ENCODE results near the gene ALDH7A1. TPM values are rescaled to one million over a fixed set of nuclear protein-coding genes. Genes with fewer than 3 reads are reported as not detected.

The ALDH7A1 gene
- total RNA-seq, 2 experiments from 2014 or later: 1.6 to 2.1 TPM

DNA sequence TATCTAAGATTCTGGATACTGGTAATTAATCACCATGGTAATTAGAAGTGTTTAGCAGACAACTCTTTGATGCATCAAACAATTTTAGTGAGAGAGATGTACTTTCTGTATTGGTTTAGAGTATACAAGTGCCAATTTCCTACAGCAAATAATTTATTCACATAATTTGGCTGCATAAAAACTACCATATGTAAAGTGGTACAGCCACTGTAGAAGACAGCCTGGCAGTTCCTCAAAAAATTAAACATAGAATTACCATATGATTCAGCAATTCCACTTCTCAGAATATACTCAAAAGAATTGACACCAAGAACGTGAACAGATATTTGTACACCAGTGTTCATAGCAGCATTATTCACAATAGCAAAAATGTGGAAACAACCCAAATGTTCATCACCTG lies 41.9 kb upstream of the ALDH7A1 start:
- no peak overlapping the region for H3K27ac Mint-ChIP-seq
- H3K4me3 Mint-ChIP-seq: no peak overlapping the region
- H3K27me3 Mint-ChIP-seq: no peaks in the 10 kb centered on the region
- DNase-seq (no peak), ATAC-seq (ENCODE audit: poor library complexity) (no peak)
- ChIA-PET CTCF (no interaction called here), POLR2A (no interaction called here)
- TF ChIP-seq, protein P1, sequence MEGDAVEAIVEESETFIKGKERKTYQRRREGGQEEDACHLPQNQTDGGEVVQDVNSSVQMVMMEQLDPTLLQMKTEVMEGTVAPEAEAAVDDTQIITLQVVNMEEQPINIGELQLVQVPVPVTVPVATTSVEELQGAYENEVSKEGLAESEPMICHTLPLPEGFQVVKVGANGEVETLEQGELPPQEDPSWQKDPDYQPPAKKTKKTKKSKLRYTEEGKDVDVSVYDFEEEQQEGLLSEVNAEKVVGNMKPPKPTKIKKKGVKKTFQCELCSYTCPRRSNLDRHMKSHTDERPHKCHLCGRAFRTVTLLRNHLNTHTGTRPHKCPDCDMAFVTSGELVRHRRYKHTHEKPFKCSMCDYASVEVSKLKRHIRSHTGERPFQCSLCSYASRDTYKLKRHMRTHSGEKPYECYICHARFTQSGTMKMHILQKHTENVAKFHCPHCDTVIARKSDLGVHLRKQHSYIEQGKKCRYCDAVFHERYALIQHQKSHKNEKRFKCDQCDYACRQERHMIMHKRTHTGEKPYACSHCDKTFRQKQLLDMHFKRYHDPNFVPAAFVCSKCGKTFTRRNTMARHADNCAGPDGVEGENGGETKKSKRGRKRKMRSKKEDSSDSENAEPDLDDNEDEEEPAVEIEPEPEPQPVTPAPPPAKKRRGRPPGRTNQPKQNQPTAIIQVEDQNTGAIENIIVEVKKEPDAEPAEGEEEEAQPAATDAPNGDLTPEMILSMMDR (IDR thresholded peaks at IDR 0.05): no peak
- no peak overlapping the region for H3K4me3 ChIP-seq (ENCODE audit: low read length)
- H3K4me1 ChIP-seq (ENCODE audit: insufficient read depth, low read length): no peaks in the 10 kb centered on the region
- intact Hi-C loops (cut with DNase I, micrococcal nuclease): no loop called here
- H3K27ac ChIP-seq (ENCODE audit: low read depth in 1 of 2, low read length in 2 of 2): no peak overlapping the region
- H3K36me3 Mint-ChIP-seq (ENCODE audit: low read depth): no peaks in the 10 kb centered on the region
- no peaks in the 10 kb centered on the region for H3K4me1 Mint-ChIP-seq (ENCODE audit: low read depth)
- H3K9me3 Mint-ChIP-seq: no peaks in the 10 kb centered on the region
- no peaks in the 10 kb centered on the region for H3K27me3 ChIP-seq (ENCODE audit: control insufficient read depth in 1 of 2, insufficient read depth in 2 of 2, low read length in 2 of 2)
- no peaks in the 10 kb centered on the region for H3K36me3 ChIP-seq (ENCODE audit: insufficient read depth, low read length)
- no peaks in the 10 kb centered on the region for H3K9me3 ChIP-seq (ENCODE audit: control insufficient read depth in 1 of 2, insufficient read depth in 1 of 2, low read length in 2 of 2)

DNA sequence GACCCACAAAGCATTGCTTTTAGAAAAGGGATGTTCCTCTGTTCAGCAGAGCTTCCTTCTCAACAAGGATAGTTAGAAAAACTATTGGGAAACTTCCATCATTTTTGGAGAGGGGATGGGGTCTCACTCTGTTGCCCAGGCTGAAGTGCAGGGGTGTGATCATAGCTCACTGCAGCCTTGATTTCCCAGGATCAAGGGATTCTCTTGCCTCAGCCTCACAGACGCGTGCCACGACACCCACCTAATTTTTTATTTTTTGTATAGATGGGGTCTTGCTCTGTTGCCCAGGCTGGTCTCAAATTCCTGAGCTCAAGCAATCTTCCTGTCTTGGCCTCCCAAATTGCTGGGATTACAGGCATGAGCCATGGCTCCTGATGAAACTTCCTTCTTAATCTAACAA lies 40.6 kb upstream of the ALDH7A1 start:
- Histone ChIP-seq H3K4me3 (ENCODE audit: low read length) (no peak overlapping the region), H3K27ac (ENCODE audit: low read depth in 1 of 2, low read length in 2 of 2) (no peak overlapping the region), H3K36me3 (ENCODE audit: insufficient read depth, low read length) (no peaks in the 10 kb centered on the region), H3K27me3 (ENCODE audit: control insufficient read depth in 1 of 2, insufficient read depth in 2 of 2, low read length in 2 of 2) (no peaks in the 10 kb centered on the region), H3K4me1 (ENCODE audit: insufficient read depth, low read length) (no peaks in the 10 kb centered on the region), H3K9me3 (ENCODE audit: control insufficient read depth in 1 of 2, insufficient read depth in 1 of 2, low read length in 2 of 2) (no peaks in the 10 kb centered on the region)
- Mint-ChIP-seq H3K9me3 (no peaks in the 10 kb centered on the region), H3K36me3 (ENCODE audit: low read depth) (no peaks in the 10 kb centered on the region), H3K27me3 (no peaks in the 10 kb centered on the region), H3K4me1 (ENCODE audit: low read depth) (no peaks in the 10 kb centered on the region), H3K27ac (no peak overlapping the region), H3K4me3 (no peak overlapping the region)
- no peak for ATAC-seq (ENCODE audit: poor library complexity)
- POLR2A ChIA-PET: no interaction called here
- DNase-seq: no peak
- CTCF ChIA-PET: no interaction called here
- intact Hi-C loops (cut with DNase I, micrococcal nuclease): no loop called here
- TF ChIP-seq, protein P1 (IDR thresholded peaks at IDR 0.05): no peak

DNA sequence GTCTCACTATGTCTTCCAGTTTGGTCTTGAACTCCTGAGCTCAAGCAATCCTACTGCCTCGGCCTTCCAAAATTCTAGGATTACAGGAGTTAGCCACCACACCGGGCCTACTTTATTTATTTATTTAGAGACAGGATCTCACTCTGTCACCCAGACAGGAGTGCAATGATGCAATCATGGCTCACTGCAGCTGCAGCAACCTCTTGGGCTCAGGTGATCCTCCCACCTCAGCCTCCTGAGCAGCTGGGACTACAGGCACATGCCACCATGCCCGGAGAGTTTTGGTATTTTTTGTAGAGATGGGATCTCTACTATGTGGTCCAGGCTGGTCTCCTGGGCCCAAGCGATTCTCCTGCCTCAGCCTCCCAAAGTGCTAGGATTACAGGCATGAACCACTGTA lies 38.5 kb upstream of the ALDH7A1 start:
- Histone ChIP-seq H3K27ac (ENCODE audit: low read depth in 1 of 2, low read length in 2 of 2) (no peak overlapping the region), H3K36me3 (ENCODE audit: insufficient read depth, low read length) (no peaks in the 10 kb centered on the region), H3K9me3 (ENCODE audit: control insufficient read depth in 1 of 2, insufficient read depth in 1 of 2, low read length in 2 of 2) (no peaks in the 10 kb centered on the region), H3K4me1 (ENCODE audit: insufficient read depth, low read length) (no peaks in the 10 kb centered on the region), H3K4me3 (ENCODE audit: low read length) (no peak overlapping the region), H3K27me3 (ENCODE audit: control insufficient read depth in 1 of 2, insufficient read depth in 2 of 2, low read length in 2 of 2) (no peaks in the 10 kb centered on the region)
- ATAC-seq (ENCODE audit: poor library complexity) (no peak), DNase-seq (no peak)
- H3K27me3 Mint-ChIP-seq: no peaks in the 10 kb centered on the region
- TF ChIP-seq, protein P1 (IDR thresholded peaks at IDR 0.05): no peak
- H3K36me3 Mint-ChIP-seq (ENCODE audit: low read depth): no peaks in the 10 kb centered on the region
- POLR2A ChIA-PET: no interaction called here
- H3K9me3 Mint-ChIP-seq: no peaks in the 10 kb centered on the region
- CTCF ChIA-PET: no interaction called here
- H3K4me3 Mint-ChIP-seq: no peak overlapping the region
- intact Hi-C loops (cut with DNase I, micrococcal nuclease): no loop called here
- no peaks in the 10 kb centered on the region for H3K4me1 Mint-ChIP-seq (ENCODE audit: low read depth)
- H3K27ac Mint-ChIP-seq: no peak overlapping the region
